Natural killer cell treated with Interleukin-12 subunit alpha and Interleukin-12 subunit beta and Interleukin-15 and Interleukin-18, amount 100 ng/mL, for 72 hours (primary cell): ENCODE measurements around the gene RAN. TPM values are rescaled to one million over a fixed set of nuclear protein-coding genes. Genes with fewer than 3 reads are reported as not detected.

Source experiments
- ATAC-seq, 2 donors: fragments of 150-1000 bp; cut with Tn5 transposase in 1 of 2; sonication (Bioruptor Pico), chemical (Tn5 transposase) in 1 of 2; 2 replicates each; pipeline ENCODE4 v1.10.0; 2021
- DNase-seq: peaks from one replicate; pipeline ENCODE4 v3.0.0; 2022; ENCODE audit warnings: low spot score
- H3K27ac Mint-ChIP-seq, 2 donors: 1 replicate in 1 of 2; 2 replicates in 1 of 2; pipeline ENCODE4 v1.8.0; 2022; ENCODE audit warnings: mixed read lengths in 2 of 2, mild to moderate bottlenecking in 1 of 2, moderate library complexity in 1 of 2
- H3K27me3 Mint-ChIP-seq, 2 donors: 1 replicate in 1 of 2; 2 replicates in 1 of 2; pipeline ENCODE4 v1.8.0; 2022; ENCODE audit warnings: mixed read lengths in 2 of 2
- H3K36me3 Mint-ChIP-seq: one replicate; pipeline ENCODE4 v1.8.0; 2022; ENCODE audit warnings: mixed read lengths
- H3K4me1 Mint-ChIP-seq, 2 donors: 1 replicate in 1 of 2; 2 replicates in 1 of 2; pipeline ENCODE4 v1.8.0; 2022; ENCODE audit warnings: low read depth in 2 of 2, mixed read lengths in 2 of 2, mild to moderate bottlenecking in 1 of 2
- H3K4me3 Mint-ChIP-seq: one replicate; pipeline ENCODE4 v1.8.0; 2022; ENCODE audit warnings: mixed read lengths
- H3K9me3 Mint-ChIP-seq: 2 replicates; pipeline ENCODE4 v1.8.0; 2022; ENCODE audit warnings: mixed read lengths
- total RNA-seq, 2 donors: library from RNA; stranded (reverse); gene quantifications; one replicate each; pipeline ENCODE4 v1.2.3, GENCODE V29; 2022

Gene RAN
- total RNA-seq, 2 donors from 2014 or later: 1,073 to 1,486 TPM

- H3K9me3 Mint-ChIP-seq: no peaks in the 10 kb centered on the region
- no peak overlapping the region for H3K27ac Mint-ChIP-seq
- H3K4me1 Mint-ChIP-seq: peaks cover 0 to 5% of the 10 kb centered on the region in 2 donors
- no peak overlapping the region for H3K4me3 Mint-ChIP-seq
- DNase-seq (no peak), ATAC-seq (peak in 1 of 2 donors; percentile 40)
- H3K27me3 Mint-ChIP-seq: peaks cover 40 to 60% of the 10 kb centered on the region in 2 donors
- H3K36me3 Mint-ChIP-seq: peaks cover 7% of the 10 kb centered on the region
Measured at GRCh38 chr12:130916241-130916911, 44.5 kb downstream of the RAN start.

- Mint-ChIP-seq H3K4me1 (peaks cover 0 to 5% of the 10 kb centered on the region in 2 donors), H3K4me3 (no peak overlapping the region), H3K27me3 (peaks cover 36 to 60% of the 10 kb centered on the region in 2 donors), H3K9me3 (no peaks in the 10 kb centered on the region), H3K27ac (no peak overlapping the region), H3K36me3 (no peaks in the 10 kb centered on the region)
- ATAC-seq: no peak
- DNase-seq: no peak
Measured at GRCh38 chr12:130917607-130918006, 45.7 kb downstream of the RAN start.

DNA sequence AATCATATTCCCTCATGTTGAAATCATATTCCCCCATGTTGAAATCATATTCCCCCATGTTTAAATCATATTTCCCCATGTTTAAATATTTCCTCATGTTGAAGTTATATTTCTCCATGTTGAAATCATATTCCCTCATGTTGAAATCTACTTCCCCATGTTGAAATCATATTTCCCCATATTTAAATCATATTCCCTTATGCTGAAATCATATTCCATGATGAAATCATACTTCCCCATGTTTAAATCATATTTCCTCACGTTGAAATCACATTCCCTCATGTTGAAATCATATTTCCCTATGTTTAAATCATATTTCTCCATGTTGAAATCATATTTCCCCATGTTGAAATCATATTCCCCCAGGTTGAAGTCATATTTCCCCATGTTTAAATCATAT lies 47.2 kb downstream of the RAN start:
- no peak overlapping the region for H3K27ac Mint-ChIP-seq
- ATAC-seq (no peak), DNase-seq (no peak)
- no peaks in the 10 kb centered on the region for H3K9me3 Mint-ChIP-seq
- peaks cover 0 to 5% of the 10 kb centered on the region in 2 donors for H3K4me1 Mint-ChIP-seq
- H3K4me3 Mint-ChIP-seq: no peak overlapping the region
- peaks cover 33 to 53% of the 10 kb centered on the region in 2 donors for H3K27me3 Mint-ChIP-seq
- no peaks in the 10 kb centered on the region for H3K36me3 Mint-ChIP-seq

GRCh38 chr12:130920119-130920703 lies 48.3 kb downstream of the RAN start:
- no peak for DNase-seq
- H3K36me3 Mint-ChIP-seq: no peaks in the 10 kb centered on the region
- H3K27ac Mint-ChIP-seq: no peak overlapping the region
- no peaks in the 10 kb centered on the region for H3K9me3 Mint-ChIP-seq
- H3K4me1 Mint-ChIP-seq: peaks cover 0 to 5% of the 10 kb centered on the region in 2 donors
- no peak for ATAC-seq
- H3K4me3 Mint-ChIP-seq: no peak overlapping the region
- peaks cover 29 to 53% of the 10 kb centered on the region in 2 donors for H3K27me3 Mint-ChIP-seq

- Mint-ChIP-seq H3K36me3 (no peaks in the 10 kb centered on the region), H3K9me3 (no peaks in the 10 kb centered on the region), H3K4me1 (peaks cover 0 to 5% of the 10 kb centered on the region in 2 donors), H3K27ac (no peak overlapping the region), H3K4me3 (no peak overlapping the region), H3K27me3 (peaks cover 29 to 58% of the 10 kb centered on the region in 2 donors)
- DNase-seq (no peak), ATAC-seq (no peak)
Measured at GRCh38 chr12:130920723-130921381, 49.0 kb downstream of the RAN start.

DNA sequence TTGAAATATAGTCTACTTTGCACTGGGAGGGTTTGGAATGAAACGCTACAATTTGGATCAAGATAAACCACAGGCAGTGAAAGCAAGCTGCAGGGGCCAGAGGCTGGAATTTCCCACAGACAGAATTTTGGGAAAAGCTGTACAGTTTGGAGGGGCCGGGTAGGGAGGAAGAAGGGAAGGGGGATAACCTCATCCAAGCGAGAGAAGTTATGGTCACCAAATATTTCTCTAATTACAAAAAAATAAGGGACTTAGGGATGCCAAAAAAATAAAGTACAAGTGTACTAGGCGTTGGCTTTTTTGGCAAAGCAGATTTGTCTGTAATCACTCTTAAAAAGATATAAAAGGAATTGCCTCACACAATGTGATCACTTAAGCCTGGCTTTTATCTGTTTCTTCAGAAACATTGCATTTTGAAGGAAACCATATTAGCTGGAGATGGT lies 50.7 kb downstream of the RAN start:
- no peak for ATAC-seq
- DNase-seq: no peak
- Mint-ChIP-seq H3K27ac (no peak overlapping the region), H3K36me3 (no peaks in the 10 kb centered on the region), H3K27me3 (peaks cover 19 to 51% of the 10 kb centered on the region in 2 donors), H3K4me3 (no peak overlapping the region), H3K9me3 (no peaks in the 10 kb centered on the region), H3K4me1 (no peaks in the 10 kb centered on the region)

DNA sequence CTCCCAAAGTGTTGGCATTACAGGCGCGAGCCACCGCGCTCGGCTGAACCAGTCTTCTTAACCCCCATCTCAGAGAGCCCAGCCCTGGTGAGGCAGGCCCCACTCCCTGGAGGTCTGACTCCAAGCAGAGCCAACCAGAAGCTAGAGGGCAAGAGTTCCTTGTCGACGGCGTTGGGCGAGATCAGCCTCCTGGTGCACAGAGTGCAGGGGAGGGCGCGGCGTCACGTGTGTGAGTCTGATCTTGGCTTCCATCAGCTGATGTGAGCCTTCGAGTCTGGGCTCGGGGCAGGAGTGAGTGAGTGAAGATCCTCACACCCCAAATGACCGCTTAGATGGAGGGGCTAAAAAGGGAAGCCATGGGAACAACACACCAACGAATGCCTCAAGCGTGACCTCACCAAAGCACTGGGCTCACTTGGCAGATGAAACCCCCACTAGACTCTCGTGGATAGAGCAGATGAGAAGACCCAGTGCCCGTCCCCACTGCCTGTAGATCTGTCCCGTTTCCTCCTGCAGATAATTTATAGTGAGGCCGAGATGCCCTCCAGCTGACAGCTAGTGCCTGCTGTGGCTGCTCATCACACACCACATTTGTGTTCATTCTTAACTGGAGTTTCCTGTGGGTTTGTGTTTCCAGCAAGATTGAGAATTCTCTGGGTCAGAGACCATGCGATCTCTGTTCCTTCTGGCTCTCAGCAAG lies 53.2 kb downstream of the RAN start:
- Mint-ChIP-seq H3K4me3 (no peak overlapping the region), H3K27ac (no peak overlapping the region), H3K4me1 (no peaks in the 10 kb centered on the region), H3K9me3 (no peaks in the 10 kb centered on the region), H3K36me3 (no peaks in the 10 kb centered on the region), H3K27me3 (peaks cover 20 to 49% of the 10 kb centered on the region in 2 donors)
- ATAC-seq (peak; percentile 13 to 40), DNase-seq (no peak)

GRCh38 chr12:130925666-130926015 lies 53.8 kb downstream of the RAN start:
- Mint-ChIP-seq H3K36me3 (no peaks in the 10 kb centered on the region), H3K27me3 (peaks cover 15 to 44% of the 10 kb centered on the region in 2 donors), H3K27ac (no peak overlapping the region), H3K4me3 (no peak overlapping the region), H3K4me1 (no peaks in the 10 kb centered on the region), H3K9me3 (no peaks in the 10 kb centered on the region)
- ATAC-seq (no peak), DNase-seq (no peak)

Other genes with a start within 250 kb of the RAN start
- not detected for gene RIMBP2, start 155.8 kb upstream of the RAN start, total RNA-seq
- gene STX2, start 32.8 kb upstream of the RAN start, total RNA-seq: 10 to 100 TPM in 1 of 2 donors, 1 to 10 TPM in 1; 9.0 to 16.4 TPM
- not detected for gene ADGRD1, start 81.8 kb downstream of the RAN start, total RNA-seq